H1 (cell line): ENCODE data around the gene CCNT2. TPM values are rescaled to one million over a fixed set of nuclear protein-coding genes. Genes with fewer than 3 reads are reported as not detected.

Experiments
- CTCF ChIA-PET: fragments of 300-600 bp; sonication (Branson Sonifier 250); formaldehyde crosslinking; loops from one replicate; lab custom pipeline; 2021; ENCODE audit not compliant: partially characterized antibody; lab: Charles Lee
- POLR2A ChIA-PET: fragments of 300-600 bp; sonication (Branson Sonifier 250); formaldehyde crosslinking; loops from one replicate; lab custom pipeline; 2021; ENCODE audit warnings: inconsistent platforms; ENCODE audit not compliant: partially characterized antibody; lab: Charles Lee
- DNase-seq, 2 experiments: peaks; one replicate each; pipeline versions ENCODE4 v3.0.0 to v3.0.0-alpha.2; 2010 to 2022; ENCODE audit warnings: low spot score in 2 of 2, low read depth in 1 of 2, mixed read lengths in 1 of 2
- FAIRE-seq: peaks from 2 replicates; lab custom pipeline; 2011; peaks lifted over from hg19 to GRCh38; lab: Jason Lieb, UNC
- H2AFZ ChIP-seq: 2 replicates; pipeline ENCODE4 v1.8.1; 2012; ENCODE audit warnings: low read length, inconsistent platforms
- H2AK5ac ChIP-seq: 2 replicates; pipeline ENCODE4 v1.6.1; 2013; ENCODE audit warnings: low read depth, low read length
- H2BK120ac ChIP-seq: replicated peaks from 2 replicates; pipeline ENCODE3; 2013; ENCODE audit warnings: low read depth, low read length, inconsistent platforms
- H2BK12ac ChIP-seq: 2 replicates; pipeline ENCODE4 v1.6.1; 2013; ENCODE audit warnings: low read depth, low read length
- H2BK15ac ChIP-seq: 2 replicates; pipeline ENCODE4 v1.6.1; 2013; ENCODE audit warnings: low read length
- H2BK20ac ChIP-seq: 2 replicates; pipeline ENCODE4 v1.6.1; 2013; ENCODE audit warnings: low read length
- H2BK5ac ChIP-seq: 2 replicates; pipeline ENCODE4 v1.6.1; 2013; ENCODE audit warnings: low read depth, low read length
- H3K14ac ChIP-seq: 2 replicates; pipeline ENCODE4 v1.6.1; 2013; ENCODE audit warnings: inconsistent platforms; ENCODE audit not compliant: insufficient read length
- H3K18ac ChIP-seq: 2 replicates; pipeline ENCODE4 v1.6.1; 2013; ENCODE audit warnings: low read length; ENCODE audit errors: extremely low read depth
- H3K23ac ChIP-seq: 2 replicates; pipeline ENCODE4 v1.6.1; 2013; ENCODE audit warnings: inconsistent platforms; ENCODE audit not compliant: insufficient read length
- H3K23me2 ChIP-seq: 2 replicates; pipeline ENCODE4 v1.6.1; 2013; ENCODE audit warnings: low read depth, low read length
- H3K27ac ChIP-seq: 2 replicates; pipeline ENCODE4 v1.6.1; 2011; ENCODE audit warnings: low read depth, low read length, inconsistent platforms
- H3K27me3 ChIP-seq, 4 experiments: replicated peaks in 1 of 4; 1 replicate in 1 of 4; 2 replicates in 3 of 4; pipeline versions ENCODE4 v1.6.1 to v1.8.1; 2011 to 2013; ENCODE audit warnings: low read length in 3 of 4, mild to moderate bottlenecking in 3 of 4, inconsistent platforms in 2 of 4, mixed read lengths in 2 of 4, moderate library complexity in 1 of 4; ENCODE audit not compliant: control insufficient read depth in 3 of 4, insufficient read depth in 3 of 4; ENCODE audit errors: extremely low read depth in 1 of 4
- H3K36me3 ChIP-seq, 4 experiments: 2 replicates each; pipeline versions ENCODE4 v1.6.1 to v1.8.1; 2011 to 2013; ENCODE audit warnings: mild to moderate bottlenecking in 4 of 4, low read length in 3 of 4, moderate library complexity in 2 of 4, control low read depth in 1 of 4, inconsistent platforms in 1 of 4; ENCODE audit not compliant: insufficient read depth in 4 of 4, control insufficient read depth in 2 of 4
- H3K4ac ChIP-seq: replicated peaks from 2 replicates; pipeline ENCODE3; 2013; ENCODE audit warnings: low read length, low read depth, mixed read lengths, inconsistent platforms; ENCODE audit not compliant: insufficient read length
- H3K4me1 ChIP-seq, 4 experiments: replicated peaks in 1 of 4; 1 replicate in 1 of 4; 2 replicates in 3 of 4; pipeline versions ENCODE4 v1.6.1 to v1.8.1; 2011 to 2013; ENCODE audit warnings: low read length in 3 of 4, inconsistent platforms in 2 of 4, mixed read lengths in 1 of 4; ENCODE audit not compliant: insufficient read depth in 4 of 4, control insufficient read depth in 3 of 4
- H3K4me2 ChIP-seq, 2 experiments: 2 replicates each; pipeline versions ENCODE4 v1.6.1 to v1.8.1; 2011 to 2013; ENCODE audit warnings: low read depth in 2 of 2, low read length in 2 of 2, control low read depth in 1 of 2, inconsistent platforms in 1 of 2, mild to moderate bottlenecking in 1 of 2; ENCODE audit not compliant: insufficient read depth in 1 of 2
- H3K4me3 ChIP-seq, 4 experiments: fragments of 200-600, 300-600 bp in 1 of 4; sonication (generic), shearing (Covaris generic), sonication (Bioruptor Twin) in 1 of 4; 2 replicates each; pipeline versions ENCODE4 v1.5.1 to v1.8.1; 2011 to 2016; ENCODE audit warnings: low read length in 4 of 4, low read depth in 3 of 4, control low read depth in 2 of 4, inconsistent platforms in 2 of 4, mild to moderate bottlenecking in 2 of 4, mixed read lengths in 1 of 4, moderate library complexity in 1 of 4; ENCODE audit not compliant: insufficient read depth in 2 of 4; ENCODE audit errors: extremely low read depth in 1 of 4
- H3K56ac ChIP-seq: replicated peaks from 2 replicates; pipeline ENCODE3; 2013; ENCODE audit warnings: low read depth, mild to moderate bottlenecking, mixed read lengths, low read length, inconsistent platforms; ENCODE audit not compliant: insufficient read length
- H3K79me1 ChIP-seq: 2 replicates; pipeline ENCODE4 v1.6.1; 2013; ENCODE audit warnings: low read depth, low read length, control low read depth
- H3K79me2 ChIP-seq, 2 experiments: 2 replicates each; pipeline versions ENCODE4 v1.6.1 to v1.8.1; 2012 to 2013; ENCODE audit warnings: low read length in 2 of 2, mild to moderate bottlenecking in 2 of 2, inconsistent platforms in 1 of 2; ENCODE audit not compliant: insufficient read depth in 2 of 2, control insufficient read depth in 1 of 2
- H3K9ac ChIP-seq, 4 experiments: replicated peaks in 1 of 4; 1 replicate in 1 of 4; 2 replicates in 3 of 4; pipeline versions ENCODE4 v1.6.1 to v1.8.1; 2011 to 2013; ENCODE audit warnings: low read depth in 3 of 4, low read length in 3 of 4, control low read depth in 2 of 4, mild to moderate bottlenecking in 2 of 4, moderate library complexity in 2 of 4, inconsistent platforms in 1 of 4; ENCODE audit errors: extremely low read depth in 1 of 4
- H3K9me3 ChIP-seq, 2 experiments: 2 replicates each; pipeline versions ENCODE4 v1.6.1 to v1.8.1; 2012 to 2013; ENCODE audit warnings: mild to moderate bottlenecking in 2 of 2, moderate library complexity in 2 of 2, control low read depth in 1 of 2, inconsistent platforms in 1 of 2, low read depth in 1 of 2, low read length in 1 of 2, mixed read lengths in 1 of 2; ENCODE audit not compliant: insufficient read depth in 2 of 2
- H4K20me1 ChIP-seq, 2 experiments: replicated peaks in 1 of 2; 2 replicates each; pipeline versions ENCODE3 to v1.8.1; 2011 to 2013; ENCODE audit warnings: inconsistent platforms in 2 of 2, low read length in 2 of 2, mild to moderate bottlenecking in 1 of 2; ENCODE audit not compliant: insufficient read depth in 2 of 2, control insufficient read depth in 1 of 2
- H4K5ac ChIP-seq: 2 replicates; pipeline ENCODE4 v1.6.1; 2013; ENCODE audit warnings: low read length, low read depth, mixed read lengths, inconsistent platforms; ENCODE audit not compliant: insufficient read length
- H4K8ac ChIP-seq: 2 replicates; pipeline ENCODE4 v1.8.0; 2013; ENCODE audit warnings: mild to moderate bottlenecking, moderate library complexity, low read length, inconsistent platforms; ENCODE audit not compliant: insufficient read depth; ENCODE audit errors: extremely low read depth
- H4K91ac ChIP-seq: replicated peaks from 2 replicates; pipeline ENCODE3; 2013; ENCODE audit warnings: low read length, mixed read lengths, inconsistent platforms; ENCODE audit not compliant: insufficient read length
- CBX8 ChIP-seq: fragments of 300-800, 300-1000 bp; sonication (generic); IDR thresholded peaks from 2 replicates; pipeline ENCODE4 v1.7.1; 2016; ENCODE audit warnings: low read depth, low read length, borderline replicate concordance
- WGBS, 2 experiments: shearing (Covaris generic) in 1 of 2; methylation state at CpG; one replicate each; pipeline versions ENCODE4 v1.1.6 to v1.1.7; 2013 to 2015; ENCODE audit warnings: low lambda C conversion rate in 2 of 2, mixed read lengths in 2 of 2, inconsistent platforms in 1 of 2, low coverage in 1 of 2, missing lambda C conversion rate in 1 of 2; ENCODE audit not compliant: insufficient replicate concordance in 2 of 2, insufficient coverage in 1 of 2, insufficient read length in 1 of 2; ENCODE audit errors: extremely low coverage in 1 of 2, missing lambda C conversion rate in 1 of 2; 5-methylcytosine and 5-hydroxymethylcytosine counted together
- polyA plus RNA-seq, 7 experiments: library from polyadenylated mRNA; depleted of rRNA in 3 of 7; stranded (reverse) in 5 of 7; unstranded in 2 of 7; fragments of >200 nt in 5 of 7; fragments of 200-250 nt in 2 of 7; gene quantifications; 1 replicate in 5 of 7; 2 replicates in 1 of 7; 4 replicates in 1 of 7; pipeline versions ENCODE4 v1.2.1 to v1.2.3, GENCODE V29; 2011 to 2013; ENCODE audit warnings: missing spikeins in 2 of 7, mixed read lengths in 2 of 7
- total RNA-seq: library from RNA; stranded (reverse); fragmentation: NEBNext Ultra II Directional; extraction: Animal tissue kit (Norgen Biotek cat#: 25700); gene quantifications from 2 replicates; pipeline ENCODE4 v1.2.1, GENCODE V29; 2021

The CCNT2 gene
- total and polyA plus RNA-seq, 2 of the 8 experiments (the other 6 are each of a cell fraction or from before 2014, with no cell fraction given): 13.0 to 39.7 TPM

DNA sequence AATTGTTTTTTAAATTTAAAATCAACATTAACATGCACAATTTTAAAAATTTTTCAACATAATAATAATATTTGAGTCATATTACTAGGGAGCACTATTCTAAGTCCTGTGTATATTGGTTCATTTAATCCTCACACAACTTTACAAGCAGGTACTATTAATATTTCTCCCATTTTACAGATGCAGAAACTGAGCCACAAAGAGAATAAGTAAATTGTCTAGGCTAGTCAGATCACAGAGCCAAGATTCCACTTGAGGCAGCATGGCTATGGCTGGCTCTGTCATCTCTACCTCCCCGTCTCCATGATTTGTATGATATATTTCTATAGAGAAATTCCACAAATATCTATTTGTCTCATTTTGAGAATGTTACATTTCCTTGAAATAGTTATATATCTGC is 15.1 kb downstream of the CCNT2 start:
- no peaks in the 10 kb centered on the region for H3K9me3 ChIP-seq
- WGBS, 2 experiments: 88% methylated on average over 1 of the region's 1 CpG; no CpG with 5 or more reads in 1 of the 2 experiments
- no peak overlapping the region for H2BK15ac ChIP-seq
- no peak overlapping the region for H2BK5ac ChIP-seq
- H3K36me3 ChIP-seq: peaks cover 7 to 29% (median 14%) of the 10 kb centered on the region in 4 experiments; a peak in 7 of 8 replicates
- H3K4me3 ChIP-seq: no peak overlapping the region
- H3K23ac ChIP-seq: no peak overlapping the region
- no peak overlapping the region for H3K56ac ChIP-seq
- H3K4me2 ChIP-seq: no peak overlapping the region
- no peak overlapping the region for H2AK5ac ChIP-seq
- H3K18ac ChIP-seq: no peak overlapping the region
- H3K23me2 ChIP-seq: no peaks in the 10 kb centered on the region
- H3K27me3 ChIP-seq: no peaks in the 10 kb centered on the region
- peaks cover 12 to 89% of the 10 kb centered on the region in 2 experiments for H3K79me2 ChIP-seq
- CTCF ChIA-PET: no interaction called here
- POLR2A ChIA-PET: no interaction called here
- H3K9ac ChIP-seq: no peak overlapping the region
- H4K20me1 ChIP-seq: peaks cover 8 to 12% of the 10 kb centered on the region in 2 experiments
- H2AFZ ChIP-seq: no peak overlapping the region
- no peak overlapping the region for H2BK12ac ChIP-seq
- no peak overlapping the region for H4K91ac ChIP-seq
- no peaks in the 10 kb centered on the region for H3K4me1 ChIP-seq
- no peak overlapping the region for H4K8ac ChIP-seq
- no peak overlapping the region for H2BK20ac ChIP-seq
- H2BK120ac ChIP-seq: no peak overlapping the region
- no peak overlapping the region for H4K5ac ChIP-seq
- no peak overlapping the region for H3K4ac ChIP-seq
- no peak for FAIRE-seq
- H3K27ac ChIP-seq: no peak overlapping the region
- DNase-seq: no peak
- 0 out of 2 replicates have a peak, but pooled peaks cover 2% of the 10 kb centered on the region for H3K79me1 ChIP-seq
- H3K14ac ChIP-seq: no peak overlapping the region
- no peak for TF ChIP-seq CBX8
